NCI-H82 treated with DMSO at 0.1 percent for 48 hours (cell line): ENCODE results near the gene APLP2.
"Not testable (repeated sequence)": the region's sequence is repeated elsewhere in the genome, so short reads cannot be mapped to it uniquely, and the experiment has no call there.

Experiments used
- DNase-seq: peaks from one replicate; lab custom pipeline; 2025; ENCODE audit not compliant: unreplicated experiment; lab: John Stamatoyannopoulos, UW

The APLP2 gene

GRCh38 chr11:130190371-130190881 lies 120.7 kb downstream of the APLP2 start:
- DNase-seq: no peak

GRCh38 chr11:130191896-130192295 lies 122.2 kb downstream of the APLP2 start:
- no peak for DNase-seq

GRCh38 chr11:130192845-130193267 lies 123.2 kb downstream of the APLP2 start:
- DNase-seq: no peak

- not testable (repeated sequence) for DNase-seq
Observed at GRCh38 chr11:130193551-130193950, 123.9 kb downstream of the APLP2 start.
